ENCODE data around the gene TRAFD1. TPM values are rescaled to one million over a fixed set of nuclear protein-coding genes. Genes with fewer than 3 reads are reported as not detected.

Gene TRAFD1
- total RNA-seq, 1 donor from 2014 or later, result 35.4 TPM

GRCh38 chr12:112103758-112104503 lies 21.4 kb upstream of the TRAFD1 start:
- Mint-ChIP-seq H3K27me3 (ENCODE audit: insufficient read depth, low read depth) (peaks cover 3% of the 10 kb centered on the region), H3K4me1 (peaks cover 32% of the 10 kb centered on the region), H3K4me3 (no peak overlapping the region), H3K36me3 (peaks cover 15% of the 10 kb centered on the region), H3K27ac (no peak overlapping the region), H3K9me3 (no peaks in the 10 kb centered on the region)
- Histone ChIP-seq H4K20me1 (ENCODE audit: low read depth) (peaks cover 70% of the 10 kb centered on the region), H3K27me3 (no peaks in the 10 kb centered on the region), H3K36me3 (peaks cover 5% of the 10 kb centered on the region), H3K79me2 (ENCODE audit: low read depth) (peaks cover 100% of the 10 kb centered on the region), H3K9me3 (ENCODE audit: low read depth) (no peaks in the 10 kb centered on the region), H3K4me2 (peak overlapping the region; percentile 14), H3K4me3 (no peak overlapping the region), H3K27ac (no peak overlapping the region), H3K9ac (no peak overlapping the region), H2AFZ (replicated peaks) (no peak overlapping the region), H3F3A (ENCODE audit: low read depth) (peaks cover 2% of the 10 kb centered on the region), H3K4me1 (peaks cover 16% of the 10 kb centered on the region)
- TF ChIP-seq EZH2phosphoT487 (IDR thresholded peaks at IDR 0.05) (no peak), EZH2 (IDR thresholded peaks at IDR 0.05) (no peak)
- TF ChIP-seq, protein P1, sequence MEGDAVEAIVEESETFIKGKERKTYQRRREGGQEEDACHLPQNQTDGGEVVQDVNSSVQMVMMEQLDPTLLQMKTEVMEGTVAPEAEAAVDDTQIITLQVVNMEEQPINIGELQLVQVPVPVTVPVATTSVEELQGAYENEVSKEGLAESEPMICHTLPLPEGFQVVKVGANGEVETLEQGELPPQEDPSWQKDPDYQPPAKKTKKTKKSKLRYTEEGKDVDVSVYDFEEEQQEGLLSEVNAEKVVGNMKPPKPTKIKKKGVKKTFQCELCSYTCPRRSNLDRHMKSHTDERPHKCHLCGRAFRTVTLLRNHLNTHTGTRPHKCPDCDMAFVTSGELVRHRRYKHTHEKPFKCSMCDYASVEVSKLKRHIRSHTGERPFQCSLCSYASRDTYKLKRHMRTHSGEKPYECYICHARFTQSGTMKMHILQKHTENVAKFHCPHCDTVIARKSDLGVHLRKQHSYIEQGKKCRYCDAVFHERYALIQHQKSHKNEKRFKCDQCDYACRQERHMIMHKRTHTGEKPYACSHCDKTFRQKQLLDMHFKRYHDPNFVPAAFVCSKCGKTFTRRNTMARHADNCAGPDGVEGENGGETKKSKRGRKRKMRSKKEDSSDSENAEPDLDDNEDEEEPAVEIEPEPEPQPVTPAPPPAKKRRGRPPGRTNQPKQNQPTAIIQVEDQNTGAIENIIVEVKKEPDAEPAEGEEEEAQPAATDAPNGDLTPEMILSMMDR (IDR thresholded peaks at IDR 0.05), result no peak
- no peak for DNase-seq (ENCODE audit: low spot score)

DNA sequence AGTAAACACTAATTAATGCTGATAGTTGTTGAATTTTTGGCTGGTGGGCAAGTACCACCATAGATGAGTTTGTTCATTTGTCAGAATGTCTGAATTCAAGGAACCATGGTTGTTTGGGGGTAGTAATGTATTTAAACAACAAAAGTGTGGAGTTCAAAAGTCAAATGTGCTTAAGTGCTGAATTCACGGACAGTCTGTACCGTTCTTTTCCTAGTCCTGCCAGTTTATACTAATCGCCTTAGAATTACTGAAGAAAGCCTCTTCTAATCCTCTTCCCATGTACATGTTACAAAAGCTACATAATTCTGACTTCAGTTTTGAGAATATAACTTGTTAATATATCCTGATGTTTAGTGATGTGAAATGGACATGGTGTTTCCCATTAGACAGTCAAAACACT lies 19.5 kb upstream of the TRAFD1 start:
- Histone ChIP-seq H3K27me3 (no peaks in the 10 kb centered on the region), H3K9ac (no peak overlapping the region), H4K20me1 (ENCODE audit: low read depth) (peaks cover 62% of the 10 kb centered on the region), H3K36me3 (peaks cover 5% of the 10 kb centered on the region), H3K4me1 (peaks cover 29% of the 10 kb centered on the region), H3F3A (ENCODE audit: low read depth) (peaks cover 18% of the 10 kb centered on the region), H3K4me2 (no peak overlapping the region), H2AFZ (replicated peaks) (no peak overlapping the region), H3K27ac (no peak overlapping the region), H3K79me2 (ENCODE audit: low read depth) (peaks cover 92% of the 10 kb centered on the region), H3K4me3 (no peak overlapping the region), H3K9me3 (ENCODE audit: low read depth) (no peaks in the 10 kb centered on the region)
- no peaks in the 10 kb centered on the region for H3K9me3 Mint-ChIP-seq
- TF ChIP-seq EZH2 (IDR thresholded peaks at IDR 0.05) (no peak), EZH2phosphoT487 (IDR thresholded peaks at IDR 0.05) (no peak)
- TF ChIP-seq, protein P1 (IDR thresholded peaks at IDR 0.05), result no peak
- H3K4me3 Mint-ChIP-seq, result no peak overlapping the region
- DNase-seq (ENCODE audit: low spot score), result no peak
- peaks cover 40% of the 10 kb centered on the region for H3K4me1 Mint-ChIP-seq
- H3K27me3 Mint-ChIP-seq (ENCODE audit: insufficient read depth, low read depth), result peaks cover 3% of the 10 kb centered on the region
- no peak overlapping the region for H3K27ac Mint-ChIP-seq
- peaks cover 8% of the 10 kb centered on the region for H3K36me3 Mint-ChIP-seq

DNA sequence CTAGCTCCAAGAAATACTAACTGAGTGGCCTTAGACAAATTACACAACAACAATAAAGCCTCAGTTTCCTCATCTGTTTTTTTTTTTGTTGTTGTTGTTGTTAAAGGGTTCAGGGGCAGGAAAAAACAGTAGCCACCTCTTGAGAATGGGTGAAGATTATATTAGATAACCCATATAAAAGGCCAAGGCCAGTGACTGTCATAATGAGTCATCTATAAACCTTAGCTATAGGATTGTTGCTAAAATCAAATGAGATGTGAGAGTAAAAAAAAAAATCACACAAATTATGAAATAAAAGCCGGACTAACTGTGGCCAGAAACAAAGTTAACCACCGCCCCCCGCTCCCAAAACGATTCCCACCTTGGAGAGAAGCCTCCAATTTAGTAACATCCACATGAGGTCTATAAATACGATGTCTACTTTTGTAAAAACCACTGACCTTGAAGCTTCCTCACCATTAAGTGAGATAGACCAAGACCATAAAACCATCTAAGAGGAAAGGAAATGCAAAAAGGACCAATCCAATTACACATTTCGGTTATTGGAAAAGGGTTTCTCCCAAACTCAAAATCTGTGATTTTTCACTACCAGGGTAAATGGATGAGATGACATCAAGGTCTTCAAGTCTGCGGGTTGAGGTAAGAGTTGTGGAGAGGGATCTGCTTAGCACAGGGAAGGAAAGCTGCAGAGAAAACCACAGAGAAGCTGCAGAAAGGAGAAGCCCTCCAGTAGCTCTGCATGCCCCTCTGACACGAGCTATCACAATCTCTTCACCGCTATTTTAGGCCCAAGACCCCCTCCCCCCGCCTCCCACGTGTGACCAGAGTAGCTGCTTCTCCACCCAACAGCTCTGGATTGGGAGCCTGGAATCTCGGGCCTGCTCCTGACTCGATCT lies 17.8 kb upstream of the TRAFD1 start:
- DNase-seq (ENCODE audit: low spot score), result peak; percentile 41
- Histone ChIP-seq H3F3A (ENCODE audit: low read depth) (peaks cover 18% of the 10 kb centered on the region), H3K9me3 (ENCODE audit: low read depth) (no peaks in the 10 kb centered on the region), H3K9ac (peak overlapping the region; percentile 87), H3K27ac (no peak overlapping the region), H4K20me1 (ENCODE audit: low read depth) (peaks cover 57% of the 10 kb centered on the region), H3K36me3 (no peaks in the 10 kb centered on the region), H3K4me2 (peak overlapping the region; percentile 82), H3K4me3 (peak overlapping the region; percentile 58), H2AFZ (replicated peaks) (no peak overlapping the region), H3K27me3 (no peaks in the 10 kb centered on the region), H3K79me2 (ENCODE audit: low read depth) (peaks cover 76% of the 10 kb centered on the region), H3K4me1 (peaks cover 29% of the 10 kb centered on the region)
- H3K4me3 Mint-ChIP-seq, result peak overlapping the region; percentile 97
- H3K27me3 Mint-ChIP-seq (ENCODE audit: insufficient read depth, low read depth), result peaks cover 3% of the 10 kb centered on the region
- H3K9me3 Mint-ChIP-seq, result no peaks in the 10 kb centered on the region
- peaks cover 40% of the 10 kb centered on the region for H3K4me1 Mint-ChIP-seq
- H3K27ac Mint-ChIP-seq, result peak overlapping the region; percentile 87
- TF ChIP-seq EZH2phosphoT487 (IDR thresholded peaks at IDR 0.05), result no peak
- no peak for TF ChIP-seq EZH2 (IDR thresholded peaks at IDR 0.05)
- TF ChIP-seq, protein P1 (IDR thresholded peaks at IDR 0.05), result no peak
- peaks cover 4% of the 10 kb centered on the region for H3K36me3 Mint-ChIP-seq
